Mucosa of stomach (tissue), 1 donor: Measurements from ENCODE around the gene UBL4A.

Experiments used
- H3K27me3 ChIP-seq: one replicate; pipeline ENCODE4 v1.7.0; 2013; ENCODE audit warnings: mild to moderate bottlenecking, low read length; ENCODE audit not compliant: control insufficient read depth, insufficient read depth
- H3K36me3 ChIP-seq: one replicate; pipeline ENCODE4 v1.7.0; 2013; ENCODE audit warnings: low read length; ENCODE audit not compliant: control insufficient read depth, insufficient read depth
- H3K4me1 ChIP-seq: one replicate; pipeline ENCODE4 v1.7.0; 2013; ENCODE audit warnings: mild to moderate bottlenecking, low read length; ENCODE audit not compliant: control insufficient read depth, insufficient read depth
- H3K4me3 ChIP-seq: one replicate; pipeline ENCODE4 v1.7.0; 2013; ENCODE audit warnings: low read length
- H3K9ac ChIP-seq: one replicate; pipeline ENCODE4 v1.7.0; 2013; ENCODE audit warnings: mild to moderate bottlenecking, low read length, moderate library complexity
- H3K9me3 ChIP-seq: one replicate; pipeline ENCODE4 v1.7.0; 2013; ENCODE audit warnings: mild to moderate bottlenecking, low read length, moderate library complexity; ENCODE audit not compliant: control insufficient read depth
- donor health status: Pancreatic carcinoma.

Gene UBL4A

GRCh38 chrX:154436983-154437752 lies 49.2 kb downstream of the UBL4A start, which contains the start of gene GDI1:
Gene GDI1, plus strand, starts transcription at chrX:154437154. Its CDS starts 101 bp downstream, at chrX:154437255.
- Histone ChIP-seq H3K27me3 (no peaks in the 10 kb centered on the region), H3K4me1 (peaks cover 10% of the 10 kb centered on the region), H3K36me3 (no peaks in the 10 kb centered on the region), H3K4me3 (peak within 1 kb of the TSS; percentile 25), H3K9ac (no peak within 1 kb of the TSS), H3K9me3 (no peaks in the 10 kb centered on the region)

DNA sequence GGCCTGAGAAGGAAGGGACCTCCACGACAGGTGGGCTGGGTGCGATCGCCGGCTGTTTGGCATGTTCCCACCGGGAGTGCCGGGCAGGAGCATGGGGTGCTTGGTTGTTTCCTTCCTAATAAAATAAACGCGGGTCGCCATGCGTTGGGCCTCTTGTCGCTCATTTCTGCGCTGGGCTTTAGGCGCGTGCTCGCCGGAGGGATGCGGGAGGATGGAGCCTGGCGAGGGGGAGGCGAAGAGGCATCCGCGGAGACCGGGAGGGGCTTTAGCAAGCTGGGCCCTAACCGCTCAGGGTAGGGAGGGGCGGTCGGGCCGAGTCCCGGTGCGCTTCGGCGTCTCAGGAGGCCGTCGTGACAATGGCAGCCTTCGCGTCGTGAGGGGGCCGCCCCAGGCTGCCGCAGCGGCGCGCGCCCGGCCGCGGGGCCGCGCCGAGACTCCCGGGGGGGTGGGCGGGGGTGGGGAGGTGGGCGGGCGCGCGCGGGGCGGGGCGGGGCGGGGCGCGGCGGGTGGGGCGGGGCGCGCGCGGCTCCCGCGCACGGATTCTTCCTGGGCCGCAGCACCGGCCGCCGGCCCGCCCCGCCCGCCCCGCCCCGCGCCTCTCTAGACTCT lies 49.9 kb downstream of the UBL4A start:
- Histone ChIP-seq H3K4me3 (no peak overlapping the region), H3K4me1 (peaks cover 10% of the 10 kb centered on the region), H3K36me3 (no peaks in the 10 kb centered on the region), H3K9ac (no peak overlapping the region), H3K9me3 (no peaks in the 10 kb centered on the region), H3K27me3 (no peaks in the 10 kb centered on the region)

- Histone ChIP-seq H3K9me3 (no peaks in the 10 kb centered on the region), H3K27me3 (no peaks in the 10 kb centered on the region), H3K4me1 (peaks cover 16% of the 10 kb centered on the region), H3K36me3 (no peaks in the 10 kb centered on the region), H3K9ac (no peak overlapping the region), H3K4me3 (no peak overlapping the region)
Measured at GRCh38 chrX:154435171-154435733, 51.2 kb downstream of the UBL4A start.

DNA sequence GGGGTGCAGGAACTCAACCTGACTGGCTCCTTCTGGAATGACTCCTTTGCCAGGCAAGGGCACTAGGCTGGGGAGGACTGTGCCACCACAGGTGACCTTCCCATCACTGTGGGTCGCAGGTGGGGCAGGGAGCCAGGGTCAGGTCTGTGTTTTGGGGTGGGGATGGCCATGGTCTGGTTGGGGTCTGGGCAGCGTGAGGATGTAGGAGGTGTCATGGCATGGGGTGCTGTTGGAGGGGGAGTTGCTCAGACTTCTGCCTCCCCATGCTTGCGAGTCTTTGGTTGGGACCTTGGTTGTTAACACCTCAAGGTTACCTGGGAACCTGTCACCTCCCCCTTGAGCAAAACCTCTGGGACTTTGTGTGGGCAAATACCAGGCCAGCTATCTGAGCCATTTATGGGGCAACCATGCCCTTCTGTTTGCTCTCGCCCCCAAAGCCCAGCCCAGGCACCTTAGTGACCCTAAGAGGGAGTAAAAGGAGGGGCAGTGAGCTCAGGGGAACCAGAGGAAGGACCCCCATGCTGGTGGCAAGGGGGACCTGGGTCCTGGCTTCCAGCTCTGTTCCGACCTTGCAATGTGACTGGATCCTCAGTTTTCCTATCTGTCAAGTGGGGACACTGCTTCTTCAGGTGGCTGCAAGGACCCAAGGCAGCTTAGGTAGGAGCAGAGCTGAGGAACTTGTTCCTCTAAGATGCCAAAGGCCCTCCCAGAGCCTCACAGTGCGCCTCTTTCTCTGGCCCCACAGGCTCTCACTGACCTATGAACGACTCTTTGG lies 51.8 kb downstream of the UBL4A start:
- Histone ChIP-seq H3K36me3 (no peaks in the 10 kb centered on the region), H3K27me3 (no peaks in the 10 kb centered on the region), H3K4me1 (peaks cover 18% of the 10 kb centered on the region), H3K4me3 (no peak overlapping the region), H3K9ac (no peak overlapping the region), H3K9me3 (no peaks in the 10 kb centered on the region)
